Jurkat, Clone E6-1 (cell line): ENCODE results near the gene TFG.

Experiments used
- DNase-seq: peaks from one replicate; pipeline ENCODE4 v3.0.0-alpha.2; 2011; ENCODE audit warnings: low read depth, low spot score
- H3K4me3 ChIP-seq: 2 replicates; pipeline ENCODE4 v1.5.1; 2011; ENCODE audit warnings: mild to moderate bottlenecking, low read length, control low read depth, moderate library complexity

TFG gene

GRCh38 chr3:100779480-100779879 lies 70.2 kb downstream of the TFG start:
- no peak for DNase-seq
- no peak overlapping the region for H3K4me3 ChIP-seq

GRCh38 chr3:100780071-100780622 lies 70.9 kb downstream of the TFG start:
- H3K4me3 ChIP-seq = no peak overlapping the region
- no peak for DNase-seq

GRCh38 chr3:100781301-100781700 lies 72.0 kb downstream of the TFG start:
- no peak for DNase-seq
- H3K4me3 ChIP-seq = no peak overlapping the region

GRCh38 chr3:100782348-100782747 lies 73.1 kb downstream of the TFG start:
- no peak overlapping the region for H3K4me3 ChIP-seq
- no peak for DNase-seq

- DNase-seq = no peak
- H3K4me3 ChIP-seq = no peak overlapping the region
Observed at GRCh38 chr3:100782906-100783305, 73.6 kb downstream of the TFG start.

GRCh38 chr3:100783619-100784018 lies 74.3 kb downstream of the TFG start:
- no peak overlapping the region for H3K4me3 ChIP-seq
- no peak for DNase-seq

- H3K4me3 ChIP-seq = no peak overlapping the region
- DNase-seq = no peak
Observed at GRCh38 chr3:100789579-100789978, 80.3 kb downstream of the TFG start.

- H3K4me3 ChIP-seq = no peak overlapping the region
- DNase-seq = no peak
Observed at GRCh38 chr3:100796556-100796955, 87.3 kb downstream of the TFG start.

GRCh38 chr3:100798012-100798411 lies 88.7 kb downstream of the TFG start:
- DNase-seq = no peak
- H3K4me3 ChIP-seq = no peak overlapping the region
